ENCODE results near the gene TRPC3. TPM values are rescaled to one million over a fixed set of nuclear protein-coding genes. Genes with fewer than 3 reads are reported as not detected.

TRPC3 gene
- total and polyA plus RNA-seq, 2 of the 8 experiments (the other 6 are each of a cell fraction or from before 2014, with no cell fraction given): 0.37 to 0.41 TPM

- Histone ChIP-seq H3K18ac (ENCODE audit: extremely low read depth, low read length) (no peak overlapping the region), H3K4ac (replicated peaks; ENCODE audit: insufficient read length, low read depth, low read length) (no peak overlapping the region), H3K27me3 (replicated peaks in 1 of 4; ENCODE audit: control insufficient read depth in 3 of 4, extremely low read depth in 1 of 4, insufficient read depth in 3 of 4, low read length in 3 of 4) (no peaks in the 10 kb centered on the region), H4K5ac (ENCODE audit: insufficient read length, low read depth, low read length) (no peak overlapping the region), H4K91ac (replicated peaks; ENCODE audit: insufficient read length, low read length) (no peak overlapping the region), H3K79me1 (ENCODE audit: low read depth, low read length) (no peaks in the 10 kb centered on the region), H3K23me2 (ENCODE audit: low read depth, low read length) (no peaks in the 10 kb centered on the region), H4K8ac (ENCODE audit: extremely low read depth, insufficient read depth, low read length) (no peak overlapping the region), H3K56ac (replicated peaks; ENCODE audit: insufficient read length, low read depth, low read length) (no peak overlapping the region), H3K9ac (replicated peaks in 1 of 4; ENCODE audit: extremely low read depth in 1 of 4, low read depth in 3 of 4, low read length in 3 of 4) (no peak overlapping the region), H3K4me1 (replicated peaks in 1 of 4; ENCODE audit: control insufficient read depth in 3 of 4, insufficient read depth in 4 of 4, low read length in 3 of 4) (no peaks in the 10 kb centered on the region), H2BK20ac (ENCODE audit: low read length) (no peak overlapping the region), H3K9me3 (ENCODE audit: insufficient read depth in 2 of 2, low read depth in 1 of 2, low read length in 1 of 2) (no peaks in the 10 kb centered on the region), H4K20me1 (replicated peaks in 1 of 2; ENCODE audit: control insufficient read depth in 1 of 2, insufficient read depth in 2 of 2, low read length in 2 of 2) (no peaks in the 10 kb centered on the region), H3K14ac (ENCODE audit: insufficient read length) (no peak overlapping the region), H3K27ac (ENCODE audit: low read depth, low read length) (no peak overlapping the region), H2BK12ac (ENCODE audit: low read depth, low read length) (no peak overlapping the region), H3K4me2 (ENCODE audit: insufficient read depth in 1 of 2, low read depth in 2 of 2, low read length in 2 of 2) (no peak overlapping the region), H2BK120ac (replicated peaks; ENCODE audit: low read depth, low read length) (no peak overlapping the region), H3K36me3 (ENCODE audit: control insufficient read depth in 2 of 4, insufficient read depth in 4 of 4, low read length in 3 of 4) (no peaks in the 10 kb centered on the region), H2BK15ac (ENCODE audit: low read length) (no peak overlapping the region), H2AK5ac (ENCODE audit: low read depth, low read length) (no peak overlapping the region), H2BK5ac (ENCODE audit: low read depth, low read length) (no peak overlapping the region), H3K4me3 (ENCODE audit: extremely low read depth in 1 of 4, insufficient read depth in 2 of 4, low read depth in 3 of 4, low read length in 4 of 4) (no peak overlapping the region), H3K79me2 (ENCODE audit: control insufficient read depth in 1 of 2, insufficient read depth in 2 of 2, low read length in 2 of 2) (no peaks in the 10 kb centered on the region), H2AFZ (ENCODE audit: low read length) (no peak overlapping the region; the same call in 1 of the 2 replicates), H3K23ac (ENCODE audit: insufficient read length) (no peak overlapping the region)
- WGBS, 2 experiments (ENCODE audit: extremely low coverage in 1 of 2, insufficient coverage in 1 of 2, insufficient read length in 1 of 2, insufficient replicate concordance in 2 of 2, low coverage in 1 of 2, low lambda C conversion rate in 2 of 2, missing lambda C conversion rate in 1 of 2): 88% methylated on average over 1 of the region's 1 CpG; no CpG with 5 or more reads in 1 of the 2 experiments
- POLR2A ChIA-PET (ENCODE audit: partially characterized antibody): no interaction called here
- DNase-seq (ENCODE audit: low read depth in 1 of 2, low spot score in 2 of 2) (no peak), FAIRE-seq (no peak)
- TF ChIP-seq GTF2F1 (IDR thresholded peaks at IDR 0.05; ENCODE audit: borderline replicate concordance, low read depth, low read length): no peak
- TF ChIP-seq JUND (IDR thresholded peaks at IDR 0.05; ENCODE audit: low read length): no peak
- TF ChIP-seq SRF (IDR thresholded peaks at IDR 0.05; ENCODE audit: low read depth, low read length): no peak
- no peak for TF ChIP-seq CBX5 (IDR thresholded peaks at IDR 0.05; ENCODE audit: low read depth, low read length)
- TF ChIP-seq POLR2AphosphoS5 (IDR thresholded peaks at IDR 0.05; ENCODE audit: low read depth, low read length): no peak
- no peak for TF ChIP-seq RFX5 (IDR thresholded peaks at IDR 0.05; ENCODE audit: borderline replicate concordance, low read depth, low read length)
- TF ChIP-seq ASH2L (IDR thresholded peaks at IDR 0.05; ENCODE audit: low read length): no peak
- no peak for TF ChIP-seq CHD1 (IDR thresholded peaks at IDR 0.05; ENCODE audit: low read depth, low read length)
- no peak for TF ChIP-seq MAFK (IDR thresholded peaks at IDR 0.05; ENCODE audit: low read depth, low read length)
- no peak for TF ChIP-seq TAF1 (IDR thresholded peaks at IDR 0.05; ENCODE audit: low read depth, low read length)
- no peak for TF ChIP-seq EP300 (IDR thresholded peaks at IDR 0.05; ENCODE audit: borderline replicate concordance in 1 of 2, low read depth in 2 of 2, low read length in 2 of 2)
- TF ChIP-seq SIN3A (conservative IDR thresholded peaks at IDR 0.05 in 1 of 2, IDR thresholded peaks at IDR 0.05 in 1 of 2; ENCODE audit: low read depth in 1 of 2, low read length in 2 of 2): no peak
- no peak for TF ChIP-seq GABPA (IDR thresholded peaks at IDR 0.05; ENCODE audit: borderline replicate concordance, insufficient read depth, low read length)
- no peak for TF ChIP-seq EGR1 (IDR thresholded peaks at IDR 0.05; ENCODE audit: borderline replicate concordance, low read depth, low read length)
- no peak for TF ChIP-seq RNF2 (IDR thresholded peaks at IDR 0.05; ENCODE audit: borderline replicate concordance, low read depth, low read length, missing control alignments, poor library complexity, severe bottlenecking)
- CTCF ChIA-PET (ENCODE audit: partially characterized antibody): no interaction called here
These were observed 13.1 kb upstream of the TRPC3 start for GRCh38 chr4:121964958-121965357.
